GM19043 (cell line): ENCODE results near the gene DRG1.
"Not testable (repeated sequence)": the region's sequence is repeated elsewhere in the genome, so short reads cannot be mapped to it uniquely, and the experiment has no call there.

ENCODE experiments used
- ATAC-seq: cut with Tn5 transposase; IDR thresholded peaks from one replicate; pipeline ENCODE4 v1.9.1; 2021; ENCODE audit warnings: low read depth; ENCODE audit not compliant: unreplicated experiment

DRG1 gene, protein sequence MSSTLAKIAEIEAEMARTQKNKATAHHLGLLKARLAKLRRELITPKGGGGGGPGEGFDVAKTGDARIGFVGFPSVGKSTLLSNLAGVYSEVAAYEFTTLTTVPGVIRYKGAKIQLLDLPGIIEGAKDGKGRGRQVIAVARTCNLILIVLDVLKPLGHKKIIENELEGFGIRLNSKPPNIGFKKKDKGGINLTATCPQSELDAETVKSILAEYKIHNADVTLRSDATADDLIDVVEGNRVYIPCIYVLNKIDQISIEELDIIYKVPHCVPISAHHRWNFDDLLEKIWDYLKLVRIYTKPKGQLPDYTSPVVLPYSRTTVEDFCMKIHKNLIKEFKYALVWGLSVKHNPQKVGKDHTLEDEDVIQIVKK

DNA sequence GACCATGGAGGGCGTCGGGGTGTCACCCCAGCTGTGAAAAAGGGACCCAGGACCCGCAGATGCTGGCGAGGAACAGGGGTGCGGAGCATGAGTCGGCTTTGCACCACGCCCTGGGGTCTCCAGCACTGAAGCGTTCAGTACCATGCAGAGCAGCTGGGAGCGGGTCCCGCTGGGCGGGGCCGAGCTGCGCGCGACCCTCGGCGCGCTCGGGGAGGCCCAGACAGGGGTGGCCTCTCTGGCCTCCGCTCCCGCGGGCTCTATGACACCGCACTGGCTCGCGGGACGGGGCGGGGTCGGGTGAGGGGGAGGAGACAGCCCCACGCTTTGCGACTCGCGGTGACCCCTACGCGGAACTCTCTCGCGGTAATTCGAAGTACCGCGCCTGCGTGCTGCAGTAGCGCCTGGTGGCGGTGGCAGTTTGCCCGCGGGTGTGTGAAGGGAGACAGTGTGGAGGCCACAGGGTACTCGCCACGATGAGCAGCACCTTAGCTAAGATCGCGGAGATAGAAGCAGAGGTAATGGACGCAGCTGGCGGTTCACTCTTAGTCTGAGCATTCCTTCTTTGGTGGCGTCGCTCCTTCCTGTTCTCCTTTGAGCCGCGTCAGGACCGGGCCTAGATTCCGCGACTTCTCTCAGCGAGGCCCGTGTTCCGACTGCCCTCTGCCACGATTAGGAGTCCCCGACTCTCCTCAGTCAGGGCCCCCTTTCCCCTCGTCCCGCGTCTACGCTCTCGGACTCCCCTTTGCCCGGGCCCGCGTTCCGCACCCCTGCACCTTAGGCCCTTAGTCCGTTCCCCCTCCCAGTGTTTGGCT is at the start of gene DRG1:
Gene DRG1 (plus strand): TSS at position 394 of the 812 bp plus-strand sequence. CDS start 80 bp downstream, at position 474.
- peak; percentile 91 for ATAC-seq

DNA sequence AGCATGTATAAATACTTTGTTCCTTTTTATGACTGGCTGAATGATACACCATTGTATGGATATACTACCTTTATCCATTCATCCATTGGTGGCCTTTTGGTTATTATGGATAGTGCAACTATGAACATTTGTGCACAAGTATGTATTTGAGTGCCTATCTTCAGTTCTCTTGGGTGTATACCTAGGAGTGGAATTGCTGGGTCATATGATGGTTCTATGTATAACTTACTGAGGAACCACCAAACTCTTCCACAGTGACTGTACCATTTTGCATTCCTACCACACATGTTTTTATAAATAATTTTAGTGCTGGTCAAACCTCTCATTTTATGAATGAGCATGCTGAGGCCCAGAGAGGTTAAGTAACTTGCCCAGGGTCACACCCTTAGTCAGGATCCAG is 49.4 kb upstream of the DRG1 start:
- no peak for ATAC-seq

- no peak for ATAC-seq
Measured at GRCh38 chr22:31350410-31350863, 49.0 kb upstream of the DRG1 start.

- no peak for ATAC-seq
Measured at GRCh38 chr22:31354515-31354914, 44.9 kb upstream of the DRG1 start.

- no peak for ATAC-seq
Measured at GRCh38 chr22:31360029-31360428, 39.4 kb upstream of the DRG1 start.

GRCh38 chr22:31361743-31362142 is 37.7 kb upstream of the DRG1 start:
- no peak for ATAC-seq

DNA sequence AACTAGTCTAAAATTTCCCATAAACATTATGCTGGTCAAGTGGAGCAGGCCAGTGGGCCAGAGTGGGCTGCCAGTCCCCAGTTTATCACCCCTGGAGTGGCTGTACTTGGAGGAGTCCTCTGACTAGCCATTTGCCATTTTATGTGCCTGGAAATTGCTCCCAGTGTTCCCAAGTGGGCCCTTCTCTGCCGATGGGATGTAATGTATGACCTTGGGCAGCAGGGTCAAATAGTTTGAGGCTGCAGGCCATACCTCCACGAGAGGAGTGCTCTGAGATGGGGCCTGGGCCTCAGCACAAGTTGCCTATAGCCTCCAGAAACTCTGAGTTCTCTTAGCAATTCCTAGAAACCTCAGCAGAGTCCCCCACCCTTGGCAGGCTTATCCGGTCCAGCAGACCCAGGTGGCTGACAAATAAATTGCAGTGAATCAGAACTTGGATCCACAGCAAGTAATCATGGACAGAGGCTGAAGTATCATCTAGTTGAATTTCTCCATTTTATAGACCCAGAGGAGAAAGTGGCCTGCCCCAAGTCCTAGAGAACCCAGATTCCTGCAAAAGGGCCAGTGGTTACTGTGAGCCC is 35.4 kb upstream of the DRG1 start:
- ATAC-seq, result no peak

GRCh38 chr22:31367426-31367825 is 32.0 kb upstream of the DRG1 start:
- no peak for ATAC-seq

DNA sequence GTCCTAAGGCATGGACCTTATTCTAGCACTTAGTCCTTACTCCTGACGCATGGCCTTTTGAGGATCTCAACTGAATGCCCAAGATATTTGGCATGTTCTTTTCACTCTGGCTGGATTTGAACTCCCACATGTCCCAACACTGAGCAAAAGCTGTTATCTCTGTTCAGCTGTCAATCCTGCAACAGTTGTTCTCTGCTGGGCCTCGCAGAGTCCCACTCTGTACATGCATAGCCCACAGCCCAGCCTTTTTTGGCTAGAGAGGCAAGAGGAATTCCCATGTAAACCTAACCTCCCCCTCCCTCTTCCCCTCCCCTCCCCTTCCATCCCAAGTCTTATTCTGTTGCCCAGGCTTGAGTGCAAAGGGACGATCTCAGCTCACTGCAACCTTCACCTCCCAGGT is 21.8 kb upstream of the DRG1 start:
- no peak for ATAC-seq

DNA sequence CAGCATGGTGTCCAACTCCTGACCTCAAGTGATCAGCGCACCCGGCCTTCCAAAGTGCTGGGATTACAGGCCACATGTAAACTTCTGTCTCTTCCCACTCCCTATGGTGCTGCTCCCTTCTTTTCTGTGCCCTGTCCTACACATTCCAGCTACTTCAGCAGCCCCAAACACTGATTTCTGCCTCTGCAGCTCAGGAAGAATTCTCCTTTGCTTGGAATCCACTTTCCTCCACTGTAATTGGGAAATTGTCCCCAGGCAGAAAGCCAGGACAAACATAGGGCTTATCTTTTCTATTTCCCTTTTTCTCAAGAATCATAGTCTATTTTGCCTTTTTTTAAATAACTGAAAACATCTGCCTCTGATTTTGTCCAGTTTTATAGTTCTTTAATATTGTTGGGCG is 21.3 kb upstream of the DRG1 start:
- no peak for ATAC-seq

DNA sequence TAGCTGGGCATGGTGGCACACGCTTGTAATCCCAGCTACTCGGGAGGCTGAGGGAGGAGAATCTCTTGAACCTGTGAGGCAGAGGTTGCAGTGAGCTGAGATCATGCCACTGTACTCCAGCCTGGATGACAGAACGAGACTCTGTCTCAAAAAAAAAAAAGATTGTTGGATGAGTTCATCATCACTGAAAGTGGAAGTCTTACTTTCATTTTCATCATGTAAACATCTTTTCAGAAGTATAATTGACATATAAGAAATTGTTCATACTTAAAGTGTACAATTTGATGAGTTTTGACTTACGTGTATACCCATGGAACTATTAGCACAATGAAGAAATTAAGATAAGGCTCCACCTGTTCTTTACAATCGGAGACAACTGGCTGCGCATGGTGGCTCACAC is 20.8 kb upstream of the DRG1 start:
- not testable (repeated sequence) for ATAC-seq

- ATAC-seq, result no peak
Measured at GRCh38 chr22:31393893-31394292, 5.5 kb upstream of the DRG1 start.

GRCh38 chr22:31394326-31394725 is 5.1 kb upstream of the DRG1 start:
- ATAC-seq, result no peak

- ATAC-seq, result no peak
Measured at GRCh38 chr22:31398231-31398630, 1.2 kb upstream of the DRG1 start.

DNA sequence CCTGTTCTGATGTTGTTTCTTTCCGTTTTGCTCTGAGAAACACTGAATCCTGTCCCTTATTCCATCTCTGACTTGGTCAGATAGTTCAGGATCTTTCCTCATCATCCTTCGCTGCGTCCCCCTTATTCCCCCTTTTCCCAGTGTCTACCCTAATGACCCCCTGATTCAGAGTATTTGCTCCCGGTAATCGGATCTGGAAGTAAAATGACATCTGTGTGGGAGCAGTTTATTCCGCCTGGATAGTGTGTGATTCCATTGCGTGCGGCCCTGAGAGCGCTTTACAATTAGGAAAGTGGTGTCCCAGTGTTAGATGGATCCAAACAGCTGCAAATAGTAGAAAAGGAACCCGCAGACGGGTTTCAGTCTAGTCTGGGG is 606 bp downstream of the DRG1 start:
- ATAC-seq, result no peak

- not testable (repeated sequence) for ATAC-seq
Measured at GRCh38 chr22:31402350-31402749, 2.9 kb downstream of the DRG1 start.

- ATAC-seq, result no peak
Measured at GRCh38 chr22:31425331-31426050, 26.1 kb downstream of the DRG1 start.

DNA sequence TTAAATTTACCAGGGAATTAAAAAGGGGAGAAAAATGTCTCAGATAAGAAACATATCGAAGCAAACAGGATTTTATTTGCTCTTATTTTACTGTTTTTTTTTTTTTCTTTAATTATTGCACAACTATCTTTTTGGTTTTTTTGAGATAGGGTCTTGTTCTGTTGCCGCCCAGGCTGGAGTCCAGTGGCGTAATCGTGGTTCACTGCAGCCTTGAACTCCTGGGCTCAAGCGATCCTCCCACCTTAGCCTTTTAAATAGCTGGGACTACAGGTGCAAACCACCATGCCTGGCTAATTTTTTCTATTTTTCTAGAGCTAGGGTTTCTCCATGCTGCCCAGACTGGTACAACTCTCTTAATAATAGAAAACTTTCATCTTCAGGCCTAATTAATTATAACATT is 32.5 kb downstream of the DRG1 start:
- ATAC-seq, result no peak

DNA sequence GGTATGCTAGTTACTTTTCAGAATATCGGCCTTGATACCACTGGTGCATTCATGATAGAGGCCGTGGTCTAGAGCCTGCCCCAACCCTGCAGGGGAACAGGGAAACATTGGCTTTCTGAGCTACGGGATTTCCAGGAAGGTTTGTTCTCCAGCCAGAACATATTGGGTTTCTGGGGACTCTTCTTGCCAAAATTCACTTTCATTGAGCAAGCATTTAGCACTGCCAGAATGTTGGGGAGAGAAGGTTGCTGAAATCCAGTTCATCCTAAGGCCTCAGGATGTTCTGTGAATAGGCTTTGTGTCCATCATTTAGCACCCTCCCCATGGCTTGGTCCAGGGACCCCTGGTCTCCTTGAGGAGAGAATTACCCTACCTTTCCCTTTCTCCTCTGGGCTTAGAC is 36.7 kb downstream of the DRG1 start:
- ATAC-seq, result no peak

GRCh38 chr22:31439808-31440207 is 40.4 kb downstream of the DRG1 start:
- no peak for ATAC-seq

DNA sequence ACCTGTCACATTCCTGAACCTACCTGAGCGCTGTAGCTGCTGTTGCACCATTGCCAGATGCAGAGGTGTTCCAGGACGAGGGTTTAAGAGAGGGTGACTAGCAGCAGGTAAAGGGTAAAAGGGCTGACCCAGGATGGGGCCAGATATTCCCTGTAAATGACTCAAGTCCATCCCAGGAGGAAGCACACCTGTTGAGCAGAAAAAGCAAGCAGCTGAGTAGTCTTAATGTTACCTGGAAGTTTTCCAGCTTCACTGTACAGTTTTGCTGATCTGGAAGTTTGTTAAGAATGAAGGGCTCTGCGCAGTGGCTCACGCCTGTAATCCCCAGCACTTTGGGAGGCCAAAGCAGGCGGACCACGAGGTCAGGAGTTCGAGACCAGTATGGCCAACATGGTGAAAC is 41.3 kb downstream of the DRG1 start:
- ATAC-seq, result no peak
